NCI-H2196 (cell line): Measurements from ENCODE around the gene KCNMB2.

Source experiments
- DNase-seq: peaks from one replicate; lab custom pipeline; 2025; ENCODE audit not compliant: unreplicated experiment; lab: John Stamatoyannopoulos, UW

Gene KCNMB2

DNA sequence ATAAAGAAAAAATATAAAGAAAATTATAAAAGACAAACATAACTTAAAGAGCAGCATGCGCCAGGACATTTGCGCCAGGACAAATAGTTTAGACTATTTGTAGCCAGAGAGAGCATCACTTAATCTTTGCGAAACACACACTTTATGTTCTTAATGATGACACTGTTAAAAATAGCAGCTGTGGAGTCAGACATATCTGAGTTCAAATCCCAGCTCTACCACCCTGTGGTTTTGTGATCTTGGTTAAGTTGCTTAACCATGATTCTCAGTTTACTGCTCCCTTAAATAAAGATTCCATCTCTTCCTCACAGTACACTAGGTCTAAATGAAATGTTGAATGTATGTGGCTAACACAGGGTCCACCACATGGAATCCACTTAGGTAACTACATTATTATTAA is 31.4 kb downstream of the KCNMB2 start:
- DNase-seq, result no peak

DNA sequence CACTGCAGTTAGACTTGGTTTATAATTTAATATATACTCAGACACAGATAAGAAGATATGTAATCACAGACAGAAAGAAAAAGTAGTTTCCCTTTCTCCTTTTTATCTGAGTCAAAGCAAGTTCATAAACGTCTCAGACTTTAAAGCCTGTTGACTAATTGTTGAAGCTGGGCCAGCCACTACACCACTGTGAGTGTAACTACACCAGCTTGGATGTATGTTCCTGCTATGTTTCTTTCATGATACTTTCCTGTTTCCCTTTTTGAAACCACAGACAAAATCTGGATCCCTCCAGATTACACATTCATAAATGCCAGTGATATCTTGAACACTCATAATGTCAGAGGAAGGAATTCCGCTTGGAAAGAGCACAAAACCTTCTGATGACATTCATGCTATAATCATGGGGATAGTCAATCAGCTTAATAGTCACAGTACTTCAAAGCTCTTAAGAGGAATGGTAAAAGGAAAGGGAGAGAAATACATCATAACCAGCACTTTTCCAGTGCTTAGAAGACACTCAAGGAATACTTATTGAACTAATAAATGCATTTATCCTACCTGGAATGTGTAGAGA is 32.0 kb downstream of the KCNMB2 start:
- DNase-seq, result no peak

DNA sequence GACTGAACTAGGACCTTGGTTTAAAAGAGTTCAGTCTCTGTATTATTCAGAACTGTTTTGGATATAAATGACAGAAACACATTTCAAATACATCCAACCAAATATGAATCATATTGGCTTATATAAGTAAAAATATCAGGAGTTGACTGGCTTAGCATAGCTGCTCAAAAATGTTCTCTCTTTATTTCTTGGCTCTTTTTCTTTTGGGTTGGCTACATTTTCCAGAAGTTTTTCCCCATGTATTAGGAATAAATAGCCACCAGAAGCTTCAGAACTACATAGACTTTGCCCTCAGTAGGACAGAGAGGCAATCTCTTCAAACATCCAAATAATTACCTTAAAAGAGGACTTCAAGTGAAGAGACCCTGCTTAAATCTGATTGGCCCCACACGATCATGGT is 32.7 kb downstream of the KCNMB2 start:
- DNase-seq, result no peak

DNA sequence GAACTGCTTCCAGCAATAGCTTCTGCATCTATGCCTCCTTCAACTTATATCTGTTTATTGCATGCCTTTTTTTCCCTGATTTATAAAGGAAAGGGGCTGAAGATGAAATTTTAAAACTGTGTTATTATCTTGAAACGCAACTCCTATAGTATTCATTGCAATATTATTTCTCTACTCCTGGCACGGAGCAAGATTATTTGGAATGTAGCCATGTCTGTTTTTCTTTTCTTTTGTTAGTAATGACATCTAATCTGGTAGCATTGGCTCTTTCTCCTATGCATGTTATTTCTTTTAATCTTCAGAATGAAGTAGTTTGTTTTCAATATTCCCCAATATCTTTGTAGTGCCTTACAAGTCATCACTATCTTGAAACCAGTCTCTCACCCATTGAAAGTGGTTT is 33.6 kb downstream of the KCNMB2 start:
- no peak for DNase-seq

DNA sequence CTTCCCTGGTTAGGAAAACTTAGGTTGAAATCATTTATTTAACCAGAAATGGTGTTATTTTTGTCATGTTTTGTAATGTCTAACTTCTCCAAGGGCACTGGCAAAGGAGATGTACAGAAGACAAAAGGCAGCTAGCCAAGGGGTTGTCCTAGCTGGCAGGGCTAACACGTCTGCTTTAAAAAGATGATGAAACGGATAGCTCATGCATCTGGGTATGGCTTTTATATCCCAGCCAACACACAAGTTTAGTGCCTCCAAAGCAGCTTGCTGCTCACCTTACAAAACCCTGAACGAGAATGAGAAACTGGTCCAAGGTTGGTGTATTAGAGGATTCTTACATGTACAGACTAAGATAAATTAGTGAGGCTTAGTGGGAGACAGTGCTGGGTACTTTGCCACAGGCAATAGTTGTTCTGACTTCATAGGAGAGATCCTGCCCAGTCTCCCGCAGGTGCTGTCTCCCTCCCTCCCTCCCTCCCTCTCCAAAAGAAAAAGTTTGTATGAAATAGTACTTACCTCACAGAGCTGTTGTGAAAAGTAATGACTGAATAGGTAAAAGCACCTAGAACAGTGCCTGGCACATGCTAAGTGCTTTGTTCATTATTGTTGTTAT is 47.8 kb downstream of the KCNMB2 start:
- peak; percentile 58 for DNase-seq

DNA sequence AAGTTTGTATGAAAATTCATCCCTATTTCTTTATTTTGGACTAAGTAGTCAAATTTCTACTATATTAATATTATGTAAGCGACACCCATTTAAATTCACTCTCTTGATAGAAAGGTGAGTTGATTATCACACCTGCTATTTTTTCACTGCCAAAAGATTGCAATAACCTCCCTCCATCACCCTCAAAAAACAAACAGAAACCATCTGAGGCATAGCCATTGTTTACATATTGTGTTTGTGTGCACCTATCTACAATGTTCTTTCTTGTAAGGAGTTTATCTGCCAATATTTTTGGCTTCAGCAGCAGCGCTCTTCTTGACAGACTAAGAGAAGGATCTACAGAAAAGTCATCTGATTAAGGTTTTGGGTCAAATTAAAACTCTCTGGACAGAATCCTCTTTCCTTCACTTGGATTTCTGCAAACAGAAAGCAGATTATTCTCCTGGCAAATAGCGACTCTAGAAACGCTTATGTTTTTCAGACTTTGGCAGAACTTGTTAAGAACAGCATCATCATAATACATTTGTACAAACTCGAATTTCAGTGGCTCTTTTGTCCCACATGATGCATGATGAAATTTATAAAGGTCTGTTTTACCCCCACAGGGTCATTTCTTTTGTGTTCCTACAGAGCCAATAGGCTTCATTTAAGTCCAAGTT is 48.6 kb downstream of the KCNMB2 start:
- DNase-seq, result peak; percentile 49

DNA sequence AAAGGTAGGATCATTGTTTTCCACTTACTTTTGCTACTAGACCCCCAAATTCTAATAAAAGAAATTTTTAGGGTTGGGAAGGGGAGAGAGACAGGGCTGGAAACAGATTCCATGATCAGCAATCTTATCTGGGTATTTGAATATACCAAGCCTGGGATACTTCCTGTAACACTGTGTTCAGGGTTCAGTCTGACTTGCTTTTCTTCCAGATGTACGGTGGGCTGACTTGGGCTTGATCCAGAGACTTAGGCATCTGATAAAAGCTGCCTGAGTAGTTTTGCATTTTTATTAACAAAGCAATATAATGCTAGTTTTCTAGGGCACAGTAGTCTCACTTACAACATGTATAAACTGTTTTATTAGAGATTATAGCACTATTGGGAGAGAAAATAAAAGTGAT is 49.2 kb downstream of the KCNMB2 start:
- no peak for DNase-seq

DNA sequence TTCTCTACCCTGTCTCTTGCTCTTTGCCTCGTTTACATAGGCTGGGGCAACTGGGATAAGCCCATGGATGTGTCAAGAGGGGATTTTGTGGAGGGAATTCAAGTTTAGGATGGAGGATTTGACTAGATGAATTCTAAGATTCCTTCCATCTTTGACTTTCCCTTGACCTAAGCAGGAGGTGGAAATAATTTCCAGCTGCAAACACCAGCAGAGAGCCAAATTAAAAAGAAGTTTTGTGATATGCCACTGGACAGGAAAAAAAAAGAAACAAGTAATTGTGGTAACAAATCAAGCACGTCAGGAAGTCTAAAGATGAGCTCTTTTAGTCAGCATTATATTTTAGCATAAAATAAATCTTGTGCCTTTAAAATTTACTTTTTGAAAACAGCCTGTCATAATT is 49.8 kb downstream of the KCNMB2 start:
- no peak for DNase-seq

DNA sequence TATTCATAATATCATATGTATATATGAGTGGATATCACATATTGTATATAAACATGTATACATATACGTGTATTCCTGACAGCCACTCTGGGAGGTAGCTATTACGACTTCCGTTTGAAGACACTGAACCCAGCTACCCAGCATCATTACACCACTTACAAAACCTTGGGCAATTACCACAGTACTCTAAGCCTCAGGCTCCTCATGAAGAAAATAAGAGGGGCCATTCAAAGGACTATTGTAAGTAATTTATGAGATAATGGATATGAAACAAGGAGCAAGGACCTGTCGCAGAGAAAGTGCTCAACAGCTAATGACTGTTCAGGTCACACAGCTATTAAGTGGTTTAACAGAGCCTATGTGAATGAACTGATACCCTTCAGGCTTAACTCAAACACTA is 52.4 kb downstream of the KCNMB2 start:
- no peak for DNase-seq

DNA sequence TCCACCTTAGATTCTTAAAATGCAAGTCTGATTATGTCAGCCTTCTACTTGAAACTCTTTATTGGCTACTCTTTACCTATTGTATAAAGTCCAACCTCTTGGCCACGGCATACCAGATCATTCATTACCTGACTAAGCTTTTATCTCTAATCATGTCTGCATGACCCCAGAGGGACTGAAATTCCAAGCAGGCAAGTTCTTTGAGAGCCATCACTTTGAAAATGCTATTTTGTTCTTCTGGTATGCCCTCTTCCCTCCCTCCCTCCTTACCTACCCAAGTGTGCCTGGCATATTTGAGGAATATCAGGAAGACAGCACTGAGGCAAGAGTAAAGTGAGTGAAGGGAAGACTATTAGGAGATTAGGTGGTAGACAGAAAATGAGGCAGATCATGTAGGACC is 57.5 kb downstream of the KCNMB2 start:
- DNase-seq, result no peak

DNA sequence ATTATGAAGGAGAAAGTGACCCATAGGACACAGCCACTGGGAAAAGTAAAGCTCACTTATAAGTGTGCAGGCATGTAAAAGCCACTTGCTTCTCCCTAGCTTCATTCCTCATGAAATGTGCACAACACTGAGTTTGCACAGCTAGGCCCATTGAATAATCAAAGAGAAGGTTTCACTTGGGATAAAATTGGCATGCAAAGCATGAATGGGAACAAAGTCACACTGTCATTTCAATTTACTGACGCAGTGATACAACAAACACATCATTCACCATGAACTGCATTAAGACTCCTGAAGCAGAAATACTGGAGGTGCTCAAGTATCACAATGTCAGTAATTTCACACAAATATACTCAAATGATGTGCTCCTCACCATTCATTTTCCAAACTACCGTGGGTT is 61.1 kb downstream of the KCNMB2 start:
- no peak for DNase-seq

DNA sequence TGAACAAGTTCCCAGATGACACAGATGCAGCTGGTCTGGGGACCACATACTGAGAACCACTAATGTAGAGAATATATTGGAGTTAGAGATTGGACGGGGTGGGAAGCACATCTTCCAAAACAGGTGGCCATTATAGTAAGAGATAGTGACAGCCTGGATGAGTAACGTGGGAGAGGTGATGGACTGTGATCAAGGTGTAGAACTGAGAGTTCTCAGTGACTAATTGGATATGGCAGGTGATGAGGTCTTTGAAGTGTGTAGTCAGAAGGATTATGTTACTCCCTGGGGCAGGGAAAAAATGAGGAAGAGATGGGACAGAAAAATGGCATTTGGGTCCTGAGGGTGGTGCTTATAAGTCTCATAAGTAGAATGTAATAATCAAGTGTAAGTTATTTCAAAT is 66.6 kb downstream of the KCNMB2 start:
- DNase-seq, result peak; percentile 48

DNA sequence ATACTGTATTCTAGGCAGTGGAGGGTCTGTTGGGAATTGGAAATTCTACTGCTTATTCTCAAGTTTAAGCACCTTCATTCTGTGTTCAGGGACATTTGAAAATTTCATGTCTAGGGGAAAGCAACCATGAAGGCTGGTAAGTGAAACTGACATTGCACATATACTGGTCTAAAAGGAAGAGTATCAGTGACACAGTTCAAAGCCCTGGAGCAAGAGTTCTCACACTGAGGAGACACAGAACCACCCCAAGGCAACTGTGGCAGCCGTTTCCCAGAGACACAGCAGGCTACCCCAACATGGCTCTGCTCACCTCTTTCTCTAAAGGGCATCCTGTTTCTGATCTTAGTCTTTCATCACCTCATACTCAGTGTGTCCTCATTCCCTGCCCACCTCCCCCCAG is 67.5 kb downstream of the KCNMB2 start:
- no peak for DNase-seq

DNA sequence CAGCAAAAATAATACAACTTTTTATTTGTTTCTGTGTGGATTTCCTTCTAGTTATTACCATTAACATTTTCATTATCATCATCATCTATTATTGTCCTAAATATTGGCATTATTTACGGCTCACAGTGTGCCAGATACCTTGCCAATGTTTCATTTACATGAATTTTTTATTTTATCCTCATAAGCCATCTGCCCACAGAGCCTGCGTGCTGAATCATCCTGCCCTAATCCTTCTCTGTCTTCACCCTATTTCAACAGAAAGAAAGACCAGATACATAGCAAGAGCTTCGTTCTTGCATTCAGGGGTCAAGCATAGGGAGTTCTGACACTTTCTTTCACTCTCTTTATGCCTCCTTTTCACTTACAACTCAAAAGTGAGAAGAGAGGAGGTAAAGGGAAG is 82.0 kb downstream of the KCNMB2 start:
- no peak for DNase-seq

DNA sequence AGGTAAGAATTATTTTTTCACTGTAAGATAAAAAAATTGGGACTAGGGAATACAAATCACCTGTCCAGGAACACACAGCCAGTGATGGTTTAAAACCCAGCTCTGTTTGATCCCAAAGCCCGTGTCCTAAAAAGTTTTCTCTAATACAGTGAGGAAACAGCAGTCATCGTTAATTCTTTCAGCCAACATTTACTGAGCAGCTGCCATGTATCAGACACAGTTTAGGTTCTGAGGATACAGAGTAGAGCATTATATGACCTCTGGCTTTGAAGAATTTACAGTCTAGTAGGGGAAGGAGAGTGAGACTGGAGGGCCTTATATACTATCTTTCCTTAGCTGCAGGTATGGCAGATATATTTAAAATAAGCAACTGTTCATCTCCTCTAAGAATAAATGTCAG is 82.7 kb downstream of the KCNMB2 start:
- DNase-seq, result no peak

DNA sequence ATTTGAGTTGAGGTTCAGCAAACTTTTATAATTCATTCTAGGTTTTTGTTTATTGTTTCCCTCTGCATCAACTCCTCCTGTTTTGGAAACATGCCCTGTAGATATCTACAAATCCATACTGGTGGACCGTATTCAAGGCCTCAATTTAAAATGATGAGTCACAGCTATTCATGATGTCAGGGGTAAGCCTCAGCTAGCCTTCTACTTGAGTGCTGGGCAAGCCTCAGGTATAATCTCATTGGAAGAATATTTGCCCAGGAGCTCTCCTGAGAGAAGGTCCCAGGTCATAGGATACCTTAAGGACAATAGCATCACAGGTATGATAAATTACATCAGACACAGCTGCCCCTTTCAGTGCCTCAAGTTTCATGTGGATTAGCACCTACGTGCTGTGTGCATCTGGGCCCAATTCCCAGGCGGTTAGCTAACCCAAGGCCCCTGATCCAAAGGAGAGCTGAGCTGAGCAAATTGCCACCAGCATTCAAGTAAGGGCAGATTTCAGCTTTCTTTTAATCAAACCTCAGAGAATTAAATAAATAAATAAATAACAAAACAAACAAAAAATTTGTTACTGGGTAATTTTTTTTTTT is 87.5 kb downstream of the KCNMB2 start:
- DNase-seq, result peak; percentile 53

DNA sequence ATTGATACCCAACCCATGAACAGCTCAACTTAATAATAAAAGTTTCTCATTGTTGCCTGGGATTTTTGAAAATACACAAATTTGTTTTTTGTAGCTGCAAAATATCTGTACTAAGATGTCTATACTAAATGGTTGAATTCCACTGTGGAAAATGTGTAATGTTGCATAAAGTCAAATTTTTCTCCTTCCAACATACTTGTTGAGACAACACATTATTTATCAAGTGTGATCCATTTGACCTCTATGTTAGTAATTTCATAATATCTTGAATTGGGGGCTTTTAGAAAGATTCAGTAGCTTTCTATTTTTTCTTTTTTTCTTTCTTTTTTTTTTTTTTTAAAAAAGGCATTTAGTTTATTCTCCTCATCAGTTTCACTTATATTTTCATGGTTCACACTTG is 88.0 kb downstream of the KCNMB2 start:
- no peak for DNase-seq

DNA sequence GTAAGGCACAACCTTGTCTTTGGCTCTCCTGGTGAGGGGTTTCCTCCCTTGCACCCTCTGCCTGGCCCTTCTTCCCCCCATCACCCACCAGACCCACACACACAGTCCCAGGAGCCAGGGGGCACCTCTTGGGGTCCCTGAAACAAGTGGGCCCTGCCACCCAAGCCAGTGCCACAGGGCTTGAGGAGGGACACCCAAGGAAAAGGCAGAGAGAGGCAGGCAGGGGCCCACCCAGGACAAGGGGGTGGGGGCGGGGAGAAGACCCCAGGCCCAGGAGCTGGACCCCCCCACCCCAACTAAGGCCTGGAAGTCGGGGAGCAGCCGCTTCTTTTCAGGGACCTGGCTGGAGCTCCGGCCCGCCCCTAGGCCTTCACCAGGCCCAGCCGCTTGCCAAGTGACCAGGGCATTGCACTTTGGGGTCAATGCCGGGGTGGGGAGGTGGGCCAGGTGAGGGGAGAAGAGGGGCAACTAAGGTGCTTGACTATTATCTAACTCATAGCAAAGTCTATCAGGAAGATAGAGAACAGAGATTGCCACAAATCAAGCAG is 88.9 kb downstream of the KCNMB2 start:
- DNase-seq, result no peak

DNA sequence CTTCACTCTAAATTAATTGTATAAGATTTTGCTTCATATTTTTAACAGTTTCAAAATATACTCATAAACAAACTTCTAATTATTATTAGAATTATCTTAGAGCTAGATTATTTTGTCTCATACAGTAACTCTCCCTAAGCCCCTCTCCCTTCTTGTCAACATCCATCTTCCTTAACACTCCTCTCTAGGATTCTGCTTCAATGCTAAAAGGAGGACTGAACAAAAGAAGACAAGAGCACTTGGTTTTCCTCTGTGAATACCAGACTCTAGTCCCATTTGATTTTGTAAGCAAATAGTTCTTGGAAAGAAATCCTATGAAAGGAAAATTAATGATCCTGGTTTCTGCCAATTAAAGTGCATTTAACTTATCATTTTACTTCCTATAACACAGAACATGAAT is 91.8 kb downstream of the KCNMB2 start:
- no peak for DNase-seq

DNA sequence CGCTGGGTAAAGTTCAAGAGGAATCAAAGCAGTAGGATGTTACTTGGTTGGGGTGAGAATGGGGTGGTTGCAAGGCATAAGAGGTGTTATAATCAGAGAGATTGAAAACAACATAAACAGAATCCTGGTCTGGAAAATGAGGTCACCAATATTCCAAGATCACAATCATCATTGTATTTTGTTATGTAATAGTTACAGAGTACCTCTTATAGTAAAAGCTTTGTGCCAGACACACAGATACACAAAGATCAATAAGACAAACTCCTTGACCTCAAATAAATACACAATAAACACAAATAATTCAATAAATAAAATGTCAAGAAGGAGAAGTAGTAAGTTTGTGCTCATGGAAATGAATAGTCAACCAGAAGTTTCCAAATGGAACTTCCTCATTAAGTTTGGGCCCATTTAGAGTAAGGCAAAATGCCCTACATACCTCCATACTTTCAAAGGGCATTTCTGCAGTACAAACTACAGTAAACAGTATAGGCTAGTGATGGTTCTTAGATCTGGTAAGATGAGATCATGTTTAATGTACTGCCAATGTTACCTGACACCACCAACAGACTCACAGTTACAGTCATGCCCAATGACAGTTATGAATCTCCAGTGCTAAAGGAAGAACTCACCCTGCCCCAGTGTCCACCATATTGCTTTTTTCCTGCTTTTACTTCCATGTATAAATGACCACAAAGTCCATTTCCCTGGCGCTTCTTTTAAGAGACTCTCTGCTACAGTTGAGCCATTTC is 93.4 kb downstream of the KCNMB2 start:
- no peak for DNase-seq

DNA sequence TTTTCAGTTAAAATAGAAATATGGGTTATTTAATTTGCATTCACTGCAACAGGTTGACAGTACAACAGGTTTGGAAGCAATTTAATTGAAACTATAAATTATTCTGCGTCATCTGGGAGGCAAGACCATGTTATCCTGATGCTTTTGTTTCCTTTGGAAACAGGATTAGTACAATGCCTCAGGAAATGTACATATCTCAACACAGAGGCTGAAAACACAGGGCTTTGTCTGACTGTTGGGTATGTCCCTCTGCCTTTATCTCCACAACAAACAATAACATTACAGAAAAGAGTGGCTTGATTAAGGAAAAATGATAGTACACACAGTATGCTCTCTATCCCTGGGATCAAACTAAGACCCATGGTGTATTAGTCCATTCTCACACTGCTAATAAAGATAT is 95.7 kb downstream of the KCNMB2 start:
- no peak for DNase-seq
